ENCODE results near the gene ZFR2. TPM values are rescaled to one million over a fixed set of nuclear protein-coding genes. Genes with fewer than 3 reads are reported as not detected.

ZFR2 gene
- total RNA-seq, 1 donor from 2014 or later: not detected

DNA sequence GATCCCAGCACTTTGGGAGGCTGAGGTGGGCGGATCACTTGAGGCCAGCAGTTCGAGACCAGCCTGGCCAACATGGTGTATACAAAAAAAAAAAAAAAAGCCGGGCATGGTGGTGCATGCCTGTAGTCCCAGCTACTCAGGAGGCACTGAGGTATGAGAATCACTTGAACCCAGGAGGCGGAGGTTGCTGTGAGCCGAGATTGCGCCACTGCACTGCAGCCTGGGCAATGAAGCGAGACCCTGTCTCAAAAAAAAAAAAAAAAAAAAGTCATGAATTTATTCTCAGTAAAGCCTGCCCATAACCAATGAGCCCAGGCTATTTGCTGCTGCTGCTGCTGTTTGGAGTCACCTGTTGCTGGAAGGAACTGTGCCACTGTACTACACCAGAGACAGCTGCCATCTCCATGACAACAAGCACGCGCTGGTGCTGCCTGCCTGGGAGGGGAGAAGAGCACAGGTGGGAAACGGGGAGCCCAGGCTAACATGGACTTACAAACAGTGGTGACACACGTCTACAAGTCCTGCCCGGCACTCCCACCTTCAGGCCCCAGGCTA is 11.3 kb downstream of the ZFR2 start:
- intact Hi-C loops (cut with micrococcal nuclease): no loop called here
- Histone ChIP-seq H3K36me3 (no peaks in the 10 kb centered on the region), H3K4me3 (no peak overlapping the region), H3K27ac (replicated peaks) (no peak overlapping the region), H3K27me3 (ENCODE audit: low read depth) (peaks cover 19% of the 10 kb centered on the region), H3K9me3 (replicated peaks) (peaks cover 5% of the 10 kb centered on the region), H3K4me1 (no peaks in the 10 kb centered on the region)
- DNase-seq: no peak
- TF ChIP-seq, protein P1, sequence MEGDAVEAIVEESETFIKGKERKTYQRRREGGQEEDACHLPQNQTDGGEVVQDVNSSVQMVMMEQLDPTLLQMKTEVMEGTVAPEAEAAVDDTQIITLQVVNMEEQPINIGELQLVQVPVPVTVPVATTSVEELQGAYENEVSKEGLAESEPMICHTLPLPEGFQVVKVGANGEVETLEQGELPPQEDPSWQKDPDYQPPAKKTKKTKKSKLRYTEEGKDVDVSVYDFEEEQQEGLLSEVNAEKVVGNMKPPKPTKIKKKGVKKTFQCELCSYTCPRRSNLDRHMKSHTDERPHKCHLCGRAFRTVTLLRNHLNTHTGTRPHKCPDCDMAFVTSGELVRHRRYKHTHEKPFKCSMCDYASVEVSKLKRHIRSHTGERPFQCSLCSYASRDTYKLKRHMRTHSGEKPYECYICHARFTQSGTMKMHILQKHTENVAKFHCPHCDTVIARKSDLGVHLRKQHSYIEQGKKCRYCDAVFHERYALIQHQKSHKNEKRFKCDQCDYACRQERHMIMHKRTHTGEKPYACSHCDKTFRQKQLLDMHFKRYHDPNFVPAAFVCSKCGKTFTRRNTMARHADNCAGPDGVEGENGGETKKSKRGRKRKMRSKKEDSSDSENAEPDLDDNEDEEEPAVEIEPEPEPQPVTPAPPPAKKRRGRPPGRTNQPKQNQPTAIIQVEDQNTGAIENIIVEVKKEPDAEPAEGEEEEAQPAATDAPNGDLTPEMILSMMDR (IDR thresholded peaks at IDR 0.05; ENCODE audit: borderline replicate concordance): no peak

DNA sequence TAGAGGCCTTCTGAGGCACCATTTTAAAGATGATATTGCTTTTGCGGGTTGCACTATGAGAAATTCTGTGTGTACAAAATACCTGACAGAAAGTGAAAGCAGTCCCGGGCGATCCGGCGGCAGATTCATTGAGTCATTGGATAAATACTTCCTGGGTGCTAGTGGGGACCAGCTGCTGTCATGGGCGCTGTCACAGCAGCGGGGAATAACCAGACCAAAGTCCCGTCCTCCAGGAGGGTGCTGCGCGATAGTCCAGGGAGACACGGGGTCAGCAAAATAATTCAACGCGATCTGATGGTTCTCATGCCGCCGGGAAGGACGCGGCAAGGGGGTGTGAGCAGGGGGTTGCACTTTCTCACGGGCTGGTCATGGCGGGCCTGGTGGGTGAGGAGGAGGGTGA is 13.5 kb downstream of the ZFR2 start:
- Histone ChIP-seq H3K4me1 (no peaks in the 10 kb centered on the region), H3K27ac (replicated peaks) (no peak overlapping the region), H3K36me3 (no peaks in the 10 kb centered on the region), H3K27me3 (ENCODE audit: low read depth) (peaks cover under 1% of the 10 kb centered on the region), H3K4me3 (no peak overlapping the region), H3K9me3 (replicated peaks) (peaks cover 19% of the 10 kb centered on the region)
- TF ChIP-seq, protein P1 (IDR thresholded peaks at IDR 0.05; ENCODE audit: borderline replicate concordance): no peak
- intact Hi-C loops (cut with micrococcal nuclease): no loop called here
- DNase-seq: no peak

DNA sequence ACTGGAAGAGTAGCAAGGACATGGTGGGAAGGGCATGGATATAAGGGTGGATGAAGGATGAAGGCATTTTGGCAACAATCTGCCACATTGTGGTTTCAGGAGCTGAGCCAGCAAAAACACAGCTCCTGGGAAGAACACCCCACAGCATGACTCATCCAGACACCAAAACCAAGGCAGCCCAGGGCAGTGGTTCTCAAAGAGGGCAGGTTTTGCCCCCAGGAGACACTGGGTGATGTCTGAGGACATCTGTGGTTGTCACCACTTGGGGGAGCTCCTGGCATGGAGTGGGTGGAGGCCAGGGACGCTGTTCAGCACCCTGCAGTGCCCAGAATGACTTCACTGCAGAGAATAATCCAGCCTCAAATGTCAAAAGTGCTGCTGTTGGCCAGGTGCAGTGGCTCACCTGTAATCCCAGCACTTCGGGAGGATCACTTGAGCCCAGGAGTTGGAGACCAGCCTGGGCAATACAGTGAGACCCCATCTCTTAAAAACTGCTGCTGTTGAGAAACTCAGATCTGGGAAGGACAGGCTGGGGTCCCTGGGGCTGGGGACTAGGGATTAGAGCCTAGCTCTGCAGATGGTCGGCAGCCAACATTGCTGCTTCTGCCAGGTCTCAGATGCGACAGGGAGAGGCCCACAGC is 16.1 kb downstream of the ZFR2 start:
- no peak overlapping the region for H3K4me3 ChIP-seq
- H3K9me3 ChIP-seq (replicated peaks): peaks cover 19% of the 10 kb centered on the region
- no peaks in the 10 kb centered on the region for H3K36me3 ChIP-seq
- intact Hi-C loops (cut with micrococcal nuclease): no loop called here
- TF ChIP-seq, protein P1 (IDR thresholded peaks at IDR 0.05; ENCODE audit: borderline replicate concordance): peak; percentile 50
- no peak overlapping the region for H3K27ac ChIP-seq (replicated peaks)
- DNase-seq: no peak
- H3K27me3 ChIP-seq (ENCODE audit: low read depth): peaks cover 4% of the 10 kb centered on the region
- H3K4me1 ChIP-seq: no peaks in the 10 kb centered on the region

DNA sequence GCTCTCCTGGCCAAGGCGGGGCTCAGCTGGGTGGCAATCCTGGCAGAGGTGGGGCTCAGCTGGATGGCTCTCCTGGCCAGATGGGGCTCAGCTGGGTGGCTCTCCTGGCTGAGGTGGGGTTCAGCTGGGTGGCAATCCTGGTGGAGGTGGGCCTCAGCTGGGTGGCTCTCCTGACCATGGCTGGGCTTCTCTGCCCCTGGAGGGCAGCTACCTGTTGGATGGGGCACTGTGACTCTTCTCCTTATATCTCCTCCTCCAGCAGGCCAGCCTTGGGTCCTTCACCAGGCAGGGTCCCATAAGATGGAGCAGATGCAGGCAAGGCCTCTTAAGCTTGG is 16.7 kb downstream of the ZFR2 start:
- Histone ChIP-seq H3K36me3 (no peaks in the 10 kb centered on the region), H3K4me3 (no peak overlapping the region), H3K9me3 (replicated peaks) (peaks cover 19% of the 10 kb centered on the region), H3K27me3 (ENCODE audit: low read depth) (peaks cover 4% of the 10 kb centered on the region), H3K4me1 (no peaks in the 10 kb centered on the region), H3K27ac (replicated peaks) (no peak overlapping the region)
- intact Hi-C loops (cut with micrococcal nuclease): no loop called here
- TF ChIP-seq, protein P1 (IDR thresholded peaks at IDR 0.05; ENCODE audit: borderline replicate concordance): no peak
- DNase-seq: no peak

DNA sequence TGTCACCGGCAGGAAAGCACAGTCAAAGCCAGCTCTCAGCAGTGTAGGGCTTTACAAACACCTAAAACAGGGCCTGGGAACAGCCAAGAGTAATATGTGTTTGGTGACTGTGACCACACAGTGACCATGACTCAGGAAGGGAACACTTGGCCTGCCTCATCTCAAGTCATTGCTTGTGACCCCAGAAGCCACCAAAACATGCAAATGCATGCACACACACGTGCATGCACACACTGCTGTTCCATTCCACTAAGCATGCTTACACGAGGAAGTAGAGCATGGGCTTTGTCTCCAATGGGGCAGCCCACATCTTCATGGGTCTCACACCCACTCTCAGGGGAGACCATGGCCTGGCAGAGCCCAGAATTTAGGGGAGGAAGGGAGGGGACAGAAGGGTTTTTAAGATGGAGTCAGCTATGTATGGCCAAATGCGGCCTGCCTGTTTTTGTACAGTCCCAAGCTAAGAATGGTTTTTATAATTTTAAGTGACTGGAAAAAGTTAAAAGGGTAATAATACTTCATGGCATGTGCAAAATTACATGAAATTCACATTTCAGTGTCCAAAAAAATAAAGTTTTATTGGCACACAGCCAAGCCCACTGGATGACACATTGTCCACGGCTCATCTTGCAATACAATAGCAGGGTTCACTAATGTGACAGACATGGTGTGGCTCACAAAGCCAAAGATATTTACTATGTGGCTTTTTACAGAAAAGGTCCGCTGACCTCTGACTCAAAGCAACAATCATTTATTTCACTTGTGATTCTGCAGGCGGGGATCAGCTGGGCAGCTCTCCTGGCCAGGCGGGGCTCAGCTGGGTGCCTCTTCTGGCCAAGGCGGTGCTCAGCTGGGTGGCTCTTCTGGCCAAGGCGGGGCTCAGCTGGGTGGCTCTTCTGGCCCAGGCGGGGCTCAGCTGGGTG is 17.3 kb downstream of the ZFR2 start:
- no peak for DNase-seq
- Histone ChIP-seq H3K4me3 (no peak overlapping the region), H3K36me3 (no peaks in the 10 kb centered on the region), H3K9me3 (replicated peaks) (peaks cover 24% of the 10 kb centered on the region), H3K4me1 (no peaks in the 10 kb centered on the region), H3K27me3 (ENCODE audit: low read depth) (peaks cover 4% of the 10 kb centered on the region), H3K27ac (replicated peaks) (no peak overlapping the region)
- intact Hi-C loops (cut with micrococcal nuclease): no loop called here
- TF ChIP-seq, protein P1 (IDR thresholded peaks at IDR 0.05; ENCODE audit: borderline replicate concordance): no peak
